Measurements from ENCODE around the gene DOC2B. TPM values are rescaled to one million over a fixed set of nuclear protein-coding genes. Genes with fewer than 3 reads are reported as not detected.
"Not testable (repeated sequence)": the region's sequence is repeated elsewhere in the genome, so short reads cannot be mapped to it uniquely, and the experiment has no call there.

The DOC2B gene
- polyA plus RNA-seq, 1 of the 3 experiments (the other 2 are of a cell fraction), result 0.16 TPM

DNA sequence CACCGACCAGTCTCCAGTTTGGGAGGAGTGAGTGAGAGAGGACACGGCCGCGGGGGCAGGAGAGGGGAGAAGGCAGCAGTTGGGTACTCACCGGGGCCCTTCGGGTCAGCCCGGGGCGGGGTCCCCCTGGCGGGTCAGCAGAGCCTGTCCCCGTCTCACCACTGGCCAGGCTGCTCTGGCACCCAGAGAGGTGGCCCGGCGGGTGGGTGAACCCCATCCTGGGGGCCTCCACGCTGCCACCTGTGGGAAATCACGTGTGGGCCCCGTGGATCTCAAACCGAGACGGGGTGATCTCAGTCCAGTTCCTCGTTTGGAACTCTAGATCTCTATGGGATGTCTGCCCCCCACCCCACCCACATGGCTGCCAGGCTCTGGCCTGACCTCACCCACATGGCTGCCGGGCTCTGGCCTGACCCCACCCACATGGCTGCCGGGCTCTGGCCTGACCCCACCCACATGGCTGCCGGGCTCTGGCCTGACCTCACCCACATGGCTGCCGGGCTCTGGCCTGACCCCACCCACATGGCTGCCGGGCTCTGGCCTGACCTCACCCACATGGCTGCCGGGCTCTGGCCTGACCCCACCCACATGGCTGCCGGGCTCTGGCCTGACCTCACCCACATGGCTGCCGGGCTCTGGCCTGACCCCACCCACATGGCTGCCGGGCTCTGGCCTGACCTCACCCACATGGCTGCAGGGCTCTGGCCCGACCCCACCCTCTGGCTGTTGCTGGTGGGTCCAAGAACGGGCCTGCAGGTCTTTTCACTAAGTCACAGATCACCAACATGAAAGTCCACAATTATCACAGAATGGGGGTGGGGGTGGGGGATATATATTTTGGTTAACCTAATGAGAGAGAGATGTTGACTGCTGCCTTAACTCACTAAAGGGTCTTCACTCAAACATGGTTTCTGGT is 34.4 kb upstream of the DOC2B start:
- H4K20me1 ChIP-seq (ENCODE audit: insufficient read depth); H3K27ac ChIP-seq (ENCODE audit: low read depth in 2 of 2, low read length in 1 of 2); H3K4me1 ChIP-seq (ENCODE audit: control insufficient read depth in 1 of 2, insufficient read depth in 2 of 2, low read depth in 1 of 2, low read length in 1 of 2); H3K4me2 ChIP-seq; H3K4me3 ChIP-seq (ENCODE audit: low read depth in 2 of 2, low read length in 1 of 2); CTCF ChIA-PET; H3K79me2 ChIP-seq (ENCODE audit: insufficient read depth); H3F3A ChIP-seq (replicated peaks; ENCODE audit: insufficient read depth); H3K9me2 ChIP-seq; H3K36me3 ChIP-seq (replicated peaks in 1 of 2; ENCODE audit: control insufficient read depth in 1 of 2, insufficient read depth in 2 of 2, low read length in 1 of 2); POLR2A ChIA-PET; H3K9me3 ChIP-seq; H3K27me3 ChIP-seq (ENCODE audit: insufficient read depth); H3K9ac ChIP-seq; H2AFZ ChIP-seq (ENCODE audit: low read depth): not testable (repeated sequence)
- TF ChIP-seq YY1 (IDR thresholded peaks at IDR 0.05; ENCODE audit: low read depth), result peak; percentile 55; the same call in 1 of the 2 replicates
- DNase-seq, result peak; percentile 45
- WGBS (ENCODE audit: low lambda C conversion rate), result 81% methylated on average over 11 of the region's 29 CpGs

DNA sequence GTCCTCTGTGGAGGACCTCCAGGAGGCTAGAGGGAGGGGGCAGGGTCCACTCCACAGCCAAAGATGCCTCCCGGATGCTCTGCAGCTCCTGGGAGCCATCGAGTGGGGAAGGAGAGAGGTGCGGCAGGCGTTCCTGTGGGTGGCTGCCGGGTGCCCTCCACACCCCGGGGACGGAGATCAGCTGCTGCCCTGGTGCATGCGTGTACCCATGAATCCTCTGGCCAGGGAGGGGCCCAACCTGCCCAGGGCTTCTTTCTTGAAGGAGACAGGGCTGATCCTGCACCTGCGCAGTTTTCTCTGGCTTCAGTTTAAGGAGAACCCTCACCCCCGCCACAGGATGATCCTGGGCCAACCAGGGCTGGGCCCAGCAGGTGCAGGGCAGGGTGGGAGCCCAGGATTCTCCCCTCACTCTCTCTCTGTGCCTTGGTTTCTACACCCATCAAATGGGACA is 33.5 kb upstream of the DOC2B start:
- no peak overlapping the region for H3K27ac ChIP-seq (ENCODE audit: low read depth in 2 of 2, low read length in 1 of 2)
- CTCF ChIA-PET, result no interaction called here
- H3K79me2 ChIP-seq (ENCODE audit: insufficient read depth), result no peaks in the 10 kb centered on the region
- DNase-seq, result no peak
- TF ChIP-seq, protein P1, sequence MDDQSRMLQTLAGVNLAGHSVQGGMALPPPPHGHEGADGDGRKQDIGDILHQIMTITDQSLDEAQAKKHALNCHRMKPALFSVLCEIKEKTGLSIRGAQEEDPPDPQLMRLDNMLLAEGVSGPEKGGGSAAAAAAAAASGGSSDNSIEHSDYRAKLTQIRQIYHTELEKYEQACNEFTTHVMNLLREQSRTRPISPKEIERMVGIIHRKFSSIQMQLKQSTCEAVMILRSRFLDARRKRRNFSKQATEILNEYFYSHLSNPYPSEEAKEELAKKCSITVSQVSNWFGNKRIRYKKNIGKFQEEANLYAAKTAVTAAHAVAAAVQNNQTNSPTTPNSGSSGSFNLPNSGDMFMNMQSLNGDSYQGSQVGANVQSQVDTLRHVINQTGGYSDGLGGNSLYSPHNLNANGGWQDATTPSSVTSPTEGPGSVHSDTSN (IDR thresholded peaks at IDR 0.05), result no peak
- TF ChIP-seq YY1 (IDR thresholded peaks at IDR 0.05; ENCODE audit: low read depth) (no peak), USF2 (IDR thresholded peaks at IDR 0.05; ENCODE audit: borderline replicate concordance, low read depth, low read length) (no peak), GATA2 (CRISPR knock-in tag; IDR thresholded peaks at IDR 0.05) (no peak), TEAD4 (IDR thresholded peaks at IDR 0.05; ENCODE audit: borderline replicate concordance, insufficient read depth) (no peak), FOSL2 (IDR thresholded peaks at IDR 0.05; ENCODE audit: borderline replicate concordance, low read depth) (no peak), RAD21 (IDR thresholded peaks at IDR 0.05; ENCODE audit: low read length) (no peak), IRF3 (IDR thresholded peaks at IDR 0.05; ENCODE audit: low read depth, low read length) (no peak), ELF1 (IDR thresholded peaks at IDR 0.05) (no peak), FOXJ3 (CRISPR knock-in tag; IDR thresholded peaks at IDR 0.05) (no peak), POLR2AphosphoS5 (IDR thresholded peaks at IDR 0.05; ENCODE audit: low read depth, low read length) (no peak), ZBTB33 (IDR thresholded peaks at IDR 0.05; ENCODE audit: borderline replicate concordance, low read depth) (no peak), REST (IDR thresholded peaks at IDR 0.05; ENCODE audit: low read depth, low read length) (no peak), EP300 (IDR thresholded peaks at IDR 0.05; ENCODE audit: borderline replicate concordance in 1 of 2, low read depth in 1 of 2, low read length in 1 of 2) (no peak)
- TF ChIP-seq, protein P2, sequence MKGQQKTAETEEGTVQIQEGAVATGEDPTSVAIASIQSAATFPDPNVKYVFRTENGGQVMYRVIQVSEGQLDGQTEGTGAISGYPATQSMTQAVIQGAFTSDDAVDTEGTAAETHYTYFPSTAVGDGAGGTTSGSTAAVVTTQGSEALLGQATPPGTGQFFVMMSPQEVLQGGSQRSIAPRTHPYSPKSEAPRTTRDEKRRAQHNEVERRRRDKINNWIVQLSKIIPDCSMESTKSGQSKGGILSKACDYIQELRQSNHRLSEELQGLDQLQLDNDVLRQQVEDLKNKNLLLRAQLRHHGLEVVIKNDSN (IDR thresholded peaks at IDR 0.05; ENCODE audit: borderline replicate concordance, low read depth), result no peak
- no peaks in the 10 kb centered on the region for H3K27me3 ChIP-seq (ENCODE audit: insufficient read depth)
- H2AFZ ChIP-seq (ENCODE audit: low read depth), result no peak overlapping the region
- H3K9me2 ChIP-seq, result no peaks in the 10 kb centered on the region
- no peaks in the 10 kb centered on the region for H3F3A ChIP-seq (replicated peaks; ENCODE audit: insufficient read depth)
- no peaks in the 10 kb centered on the region for H3K36me3 ChIP-seq (replicated peaks in 1 of 2; ENCODE audit: control insufficient read depth in 1 of 2, insufficient read depth in 2 of 2, low read length in 1 of 2)
- no peak overlapping the region for H3K4me3 ChIP-seq (ENCODE audit: low read depth in 2 of 2, low read length in 1 of 2)
- H3K4me1 ChIP-seq (ENCODE audit: control insufficient read depth in 1 of 2, insufficient read depth in 2 of 2, low read depth in 1 of 2, low read length in 1 of 2), result peaks cover 0 to 7% of the 10 kb centered on the region in 2 experiments; a peak in 1 of 4 replicates
- H3K9me3 ChIP-seq, result no peaks in the 10 kb centered on the region
- no peak overlapping the region for H3K9ac ChIP-seq
- WGBS (ENCODE audit: low lambda C conversion rate), result 89% methylated on average over 1 of the region's 10 CpGs
- POLR2A ChIA-PET, result no interaction called here
- H4K20me1 ChIP-seq (ENCODE audit: insufficient read depth), result no peaks in the 10 kb centered on the region
- H3K4me2 ChIP-seq, result no peak overlapping the region
